Nephron (organoid): ENCODE results near the gene RBM27.
A peak's percentile ranks its signal among the peaks of the same experiment; 100 is the strongest.
"Not testable (repeated sequence)": the region's sequence is repeated elsewhere in the genome, so short reads cannot be mapped to it uniquely, and the experiment has no call there.

Experiments
- H3K27ac Mint-ChIP-seq, 3 experiments: 2 replicates each; pipeline ENCODE4 v1.8.0; 2020; ENCODE audit warnings: mixed read lengths in 3 of 3, mild to moderate bottlenecking in 2 of 3, moderate library complexity in 1 of 3
- H3K27me3 Mint-ChIP-seq: 2 replicates; pipeline ENCODE4 v1.8.0; 2021; ENCODE audit warnings: low read depth, mild to moderate bottlenecking, moderate library complexity, mixed read lengths
- H3K36me3 Mint-ChIP-seq: 2 replicates; pipeline ENCODE4 v1.8.0; 2020; ENCODE audit warnings: low read depth, mixed read lengths
- H3K4me1 Mint-ChIP-seq: 2 replicates; pipeline ENCODE4 v1.8.0; 2020; ENCODE audit warnings: mixed read lengths
- H3K4me3 Mint-ChIP-seq, 3 experiments: 2 replicates each; pipeline ENCODE4 v1.8.0; 2020; ENCODE audit warnings: mild to moderate bottlenecking in 3 of 3, mixed read lengths in 3 of 3, moderate library complexity in 2 of 3
- H3K9me3 Mint-ChIP-seq: 2 replicates; pipeline ENCODE4 v1.8.0; 2020; ENCODE audit warnings: mixed read lengths
- CTCF ChIP-seq, 3 experiments: fragments of 200-600 bp; sonication (generic); IDR thresholded peaks; one replicate each; pipeline ENCODE4 v1.5.0; 2021; ENCODE audit warnings: antibody characterized with exemption in 3 of 3; ENCODE audit not compliant: unreplicated experiment in 3 of 3

RBM27 gene

GRCh38 chr5:146192571-146193043 lies 10.8 kb upstream of the RBM27 start:
- Mint-ChIP-seq H3K4me1 (no peaks in the 10 kb centered on the region), H3K36me3 (no peaks in the 10 kb centered on the region), H3K9me3 (no peaks in the 10 kb centered on the region), H3K27ac (no peak overlapping the region), H3K4me3 (no peak overlapping the region), H3K27me3 (peaks cover 18% of the 10 kb centered on the region)
- no peak for TF ChIP-seq CTCF (IDR thresholded peaks at IDR 0.05; ENCODE audit: unreplicated experiment in 3 of 3)

GRCh38 chr5:146193285-146193684 lies 10.1 kb upstream of the RBM27 start:
- Mint-ChIP-seq H3K27ac (no peak overlapping the region), H3K9me3 (no peaks in the 10 kb centered on the region), H3K36me3 (no peaks in the 10 kb centered on the region), H3K27me3 (peaks cover 18% of the 10 kb centered on the region), H3K4me1 (no peaks in the 10 kb centered on the region), H3K4me3 (no peak overlapping the region)
- no peak for TF ChIP-seq CTCF (IDR thresholded peaks at IDR 0.05; ENCODE audit: unreplicated experiment in 3 of 3)

GRCh38 chr5:146194997-146195396 lies 8.4 kb upstream of the RBM27 start:
- H3K4me3 Mint-ChIP-seq, H3K9me3 Mint-ChIP-seq: not testable (repeated sequence)

GRCh38 chr5:146196459-146197048 lies 6.9 kb upstream of the RBM27 start:
- no peak overlapping the region for H3K27ac Mint-ChIP-seq
- H3K9me3 Mint-ChIP-seq = no peaks in the 10 kb centered on the region
- H3K4me1 Mint-ChIP-seq = no peaks in the 10 kb centered on the region
- H3K27me3 Mint-ChIP-seq = peaks cover 14% of the 10 kb centered on the region
- H3K4me3 Mint-ChIP-seq = no peak overlapping the region
- no peak for TF ChIP-seq CTCF (IDR thresholded peaks at IDR 0.05; ENCODE audit: unreplicated experiment in 3 of 3)
- no peaks in the 10 kb centered on the region for H3K36me3 Mint-ChIP-seq

More at GRCh38 chr5:146194997-146195396, 8.4 kb upstream of the RBM27 start:
- not testable (repeated sequence) for H3K27ac Mint-ChIP-seq, H3K36me3 Mint-ChIP-seq, H3K4me1 Mint-ChIP-seq
- peaks cover 14% of the 10 kb centered on the region for H3K27me3 Mint-ChIP-seq

- Mint-ChIP-seq H3K4me1 (peaks cover 6% of the 10 kb centered on the region), H3K4me3 (peak overlapping the region in 2 of 3 experiments; percentile 9 to 55), H3K36me3 (no peaks in the 10 kb centered on the region), H3K27ac (no peak overlapping the region), H3K9me3 (no peaks in the 10 kb centered on the region), H3K27me3 (peaks cover 9% of the 10 kb centered on the region)
- TF ChIP-seq CTCF (IDR thresholded peaks at IDR 0.05; ENCODE audit: unreplicated experiment in 3 of 3) = no peak
Observed at GRCh38 chr5:146199176-146199815, 4.1 kb upstream of the RBM27 start.

GRCh38 chr5:146201795-146202194 lies 1.6 kb upstream of the RBM27 start:
- H3K4me3 Mint-ChIP-seq, H3K27me3 Mint-ChIP-seq, H3K4me1 Mint-ChIP-seq, H3K9me3 Mint-ChIP-seq, H3K27ac Mint-ChIP-seq, H3K36me3 Mint-ChIP-seq: not testable (repeated sequence)

GRCh38 chr5:146203872-146204192 lies 427 bp downstream of the RBM27 start:
- Mint-ChIP-seq H3K4me1 (peaks cover 6% of the 10 kb centered on the region), H3K36me3 (no peaks in the 10 kb centered on the region), H3K9me3 (no peaks in the 10 kb centered on the region), H3K27me3 (no peaks in the 10 kb centered on the region), H3K4me3 (no peak overlapping the region), H3K27ac (no peak overlapping the region)
- no peak for TF ChIP-seq CTCF (IDR thresholded peaks at IDR 0.05; ENCODE audit: unreplicated experiment in 3 of 3)
